Measurements from ENCODE around the gene TSEN54.

TSEN54 gene

GRCh38 chr17:75502721-75503329 is 13.5 kb upstream of the TSEN54 start:
- H3K27ac ChIP-seq (ENCODE audit: poor library complexity, severe bottlenecking), result no peak overlapping the region
- no peak for TF ChIP-seq CTCF (IDR thresholded peaks at IDR 0.05; ENCODE audit: poor library complexity, severe bottlenecking)
- H3K9me3 ChIP-seq (ENCODE audit: severe bottlenecking), result no peaks in the 10 kb centered on the region
- no peak overlapping the region for H3K4me3 ChIP-seq (ENCODE audit: severe bottlenecking)
- DNase-seq (ENCODE audit: low spot score) (no peak), ATAC-seq (ENCODE audit: low read depth) (no peak)
- H3K36me3 ChIP-seq (ENCODE audit: low read depth), result peaks cover 34% of the 10 kb centered on the region
- no peaks in the 10 kb centered on the region for H3K27me3 ChIP-seq (ENCODE audit: insufficient read depth, poor library complexity, severe bottlenecking)
- H3K4me1 ChIP-seq (ENCODE audit: insufficient read depth, poor library complexity, severe bottlenecking), result no peaks in the 10 kb centered on the region

GRCh38 chr17:75503337-75503950 is 12.9 kb upstream of the TSEN54 start:
- H3K36me3 ChIP-seq (ENCODE audit: low read depth), result peaks cover 34% of the 10 kb centered on the region

GRCh38 chr17:75503976-75504346 is 12.4 kb upstream of the TSEN54 start:
- no peak for TF ChIP-seq CTCF (IDR thresholded peaks at IDR 0.05; ENCODE audit: poor library complexity, severe bottlenecking)
- DNase-seq (ENCODE audit: low spot score) (no peak), ATAC-seq (ENCODE audit: low read depth) (no peak)
- Histone ChIP-seq H3K36me3 (ENCODE audit: low read depth) (peaks cover 34% of the 10 kb centered on the region), H3K4me3 (ENCODE audit: severe bottlenecking) (no peak overlapping the region), H3K27ac (ENCODE audit: poor library complexity, severe bottlenecking) (no peak overlapping the region), H3K27me3 (ENCODE audit: insufficient read depth, poor library complexity, severe bottlenecking) (no peaks in the 10 kb centered on the region), H3K9me3 (ENCODE audit: severe bottlenecking) (no peaks in the 10 kb centered on the region), H3K4me1 (ENCODE audit: insufficient read depth, poor library complexity, severe bottlenecking) (peaks cover under 1% of the 10 kb centered on the region)

More at GRCh38 chr17:75503337-75503950, 12.9 kb upstream of the TSEN54 start:
- no peak overlapping the region for H3K4me3 ChIP-seq (ENCODE audit: severe bottlenecking)
- H3K9me3 ChIP-seq (ENCODE audit: severe bottlenecking), result no peaks in the 10 kb centered on the region
- H3K27ac ChIP-seq (ENCODE audit: poor library complexity, severe bottlenecking), result no peak overlapping the region
- no peaks in the 10 kb centered on the region for H3K27me3 ChIP-seq (ENCODE audit: insufficient read depth, poor library complexity, severe bottlenecking)
- DNase-seq (ENCODE audit: low spot score) (no peak), ATAC-seq (ENCODE audit: low read depth) (no peak)
- no peaks in the 10 kb centered on the region for H3K4me1 ChIP-seq (ENCODE audit: insufficient read depth, poor library complexity, severe bottlenecking)
- no peak for TF ChIP-seq CTCF (IDR thresholded peaks at IDR 0.05; ENCODE audit: poor library complexity, severe bottlenecking)

GRCh38 chr17:75504347-75505151 is 11.8 kb upstream of the TSEN54 start:
- DNase-seq (ENCODE audit: low spot score) (no peak), ATAC-seq (ENCODE audit: low read depth) (peak; percentile 44; the same call in 2 of the 3 replicates)
- H3K27ac ChIP-seq (ENCODE audit: poor library complexity, severe bottlenecking), result no peak overlapping the region
- H3K27me3 ChIP-seq (ENCODE audit: insufficient read depth, poor library complexity, severe bottlenecking), result no peaks in the 10 kb centered on the region
- H3K36me3 ChIP-seq (ENCODE audit: low read depth), result peaks cover 34% of the 10 kb centered on the region
- peak; percentile 60 for TF ChIP-seq CTCF (IDR thresholded peaks at IDR 0.05; ENCODE audit: poor library complexity, severe bottlenecking)
- peaks cover 3% of the 10 kb centered on the region for H3K4me1 ChIP-seq (ENCODE audit: insufficient read depth, poor library complexity, severe bottlenecking)
- H3K9me3 ChIP-seq (ENCODE audit: severe bottlenecking), result no peaks in the 10 kb centered on the region
- no peak overlapping the region for H3K4me3 ChIP-seq (ENCODE audit: severe bottlenecking)

GRCh38 chr17:75505152-75505409 is 11.2 kb upstream of the TSEN54 start:
- TF ChIP-seq CTCF (IDR thresholded peaks at IDR 0.05; ENCODE audit: poor library complexity, severe bottlenecking), result no peak
- DNase-seq (ENCODE audit: low spot score) (no peak), ATAC-seq (ENCODE audit: low read depth) (no peak)
- H3K4me1 ChIP-seq (ENCODE audit: insufficient read depth, poor library complexity, severe bottlenecking), result peaks cover 3% of the 10 kb centered on the region
- no peaks in the 10 kb centered on the region for H3K9me3 ChIP-seq (ENCODE audit: severe bottlenecking)
- H3K27ac ChIP-seq (ENCODE audit: poor library complexity, severe bottlenecking), result no peak overlapping the region
- no peaks in the 10 kb centered on the region for H3K27me3 ChIP-seq (ENCODE audit: insufficient read depth, poor library complexity, severe bottlenecking)
- H3K4me3 ChIP-seq (ENCODE audit: severe bottlenecking), result no peak overlapping the region
- peaks cover 35% of the 10 kb centered on the region for H3K36me3 ChIP-seq (ENCODE audit: low read depth)
